Thyroid gland (tissue), 4 donors: ENCODE results near the gene SCN5A.

Source experiments
- CTCF ChIP-seq, 6 experiments: fragments of 200-600 bp in 3 of 6; fragments of 450-650 bp in 3 of 6; sonication (generic) in 3 of 6; IDR thresholded peaks; one replicate each; pipeline ENCODE4 v1.5.1; 2016 to 2019; ENCODE audit warnings: antibody characterized with exemption in 6 of 6, mild to moderate bottlenecking in 2 of 6, inconsistent platforms in 1 of 6, moderate library complexity in 1 of 6
- POLR2A ChIP-seq, 2 donors: fragments of 450-650 bp; IDR thresholded peaks; one replicate each; pipeline ENCODE4 v1.6.1; 2017; ENCODE audit warnings: antibody characterized with exemption in 2 of 2, mild to moderate bottlenecking in 2 of 2, moderate library complexity in 1 of 2

- TF ChIP-seq POLR2A (IDR thresholded peaks at IDR 0.05), result no peak
- peak in 2 of 6 experiments; percentile 14 to 16 for TF ChIP-seq CTCF (IDR thresholded peaks at IDR 0.05)
These were observed 2.9 kb downstream of the SCN5A start for GRCh38 chr3:38646630-38647029.
